ENCODE results near the gene SNX11.

Gene SNX11

DNA sequence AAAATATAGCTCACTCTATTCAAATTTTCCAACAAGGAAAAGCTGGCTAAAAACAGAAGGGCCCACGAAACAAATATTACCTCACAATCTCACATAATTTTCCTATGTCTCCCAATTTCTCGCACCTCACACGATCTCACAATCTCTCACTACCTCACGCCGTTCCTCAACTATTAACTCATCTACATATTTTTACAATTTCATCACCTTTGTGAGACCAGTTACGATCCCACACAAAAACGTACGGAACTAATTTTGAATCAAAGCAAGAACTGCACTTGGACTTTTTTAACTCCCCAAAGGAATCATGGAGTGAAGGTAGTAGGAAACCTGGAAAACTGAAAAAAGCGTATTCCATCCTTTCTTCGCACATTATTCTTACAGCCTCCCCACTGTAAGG is 7.4 kb upstream of the SNX11 start:
- FAIRE-seq, result no peak

DNA sequence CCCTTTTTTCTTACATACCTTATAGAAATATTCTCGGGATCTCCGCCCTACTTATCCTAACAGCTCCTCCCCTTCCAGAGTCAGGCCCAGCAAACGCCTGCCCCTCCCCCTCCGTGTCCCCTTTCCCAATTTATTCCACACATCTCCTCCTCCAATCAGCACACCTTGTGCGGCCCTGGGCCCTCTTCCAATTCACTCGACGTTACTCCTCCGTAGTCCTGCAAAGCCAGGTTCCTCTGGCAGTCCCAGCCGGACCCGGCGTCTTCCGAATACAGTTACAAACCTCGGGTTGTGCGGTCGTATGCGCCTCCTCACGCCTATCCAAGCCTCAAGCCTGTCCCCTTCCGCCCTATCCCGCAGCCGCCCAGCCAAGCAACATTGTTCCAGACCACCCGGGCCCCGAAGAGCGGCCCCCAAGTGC is 7.0 kb upstream of the SNX11 start:
- FAIRE-seq, result peak; percentile 67

DNA sequence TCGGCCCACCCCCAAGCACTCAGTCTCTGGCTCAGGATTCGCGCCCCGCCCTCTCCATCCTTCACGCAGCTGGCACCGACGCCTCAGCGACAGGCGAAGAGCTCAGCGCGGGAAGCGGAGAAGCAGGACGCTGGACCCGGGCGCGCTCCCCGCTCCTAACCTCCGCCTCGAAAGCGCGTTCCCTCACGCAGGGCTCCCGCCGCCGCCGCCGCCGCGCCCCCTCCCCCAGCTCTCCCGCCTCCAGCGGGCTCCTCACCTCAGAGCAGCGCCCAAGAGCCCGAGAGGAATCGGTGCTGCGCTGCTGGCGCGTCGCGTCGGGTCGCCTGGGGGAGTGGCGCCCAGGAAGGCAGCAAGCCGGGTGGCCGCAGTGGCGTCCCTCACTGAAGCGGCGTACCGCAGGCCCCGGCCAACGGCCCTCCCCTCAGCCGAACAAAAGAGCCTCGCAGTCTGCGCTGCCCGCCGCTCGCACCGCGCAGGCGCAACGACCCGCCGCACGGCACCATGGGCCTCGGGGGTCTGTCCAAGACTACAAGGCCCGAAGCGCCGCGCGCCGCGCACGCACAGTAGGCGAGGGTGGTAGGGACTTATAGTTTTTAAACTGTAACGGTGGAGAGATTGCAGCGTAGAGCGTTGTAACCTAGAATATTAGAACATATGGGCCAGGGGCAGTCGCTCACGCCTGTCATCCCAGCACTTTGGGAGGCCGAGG is 6.4 kb upstream of the SNX11 start, which contains the start of gene CBX1:
TSS of gene CBX1 (minus strand) at position 467 of the 709 bp plus-strand sequence. CDS start 24,474 bp downstream, outside the sequence.
- FAIRE-seq, result peak; percentile 56

GRCh38 chr17:48102043-48102750 is 5.4 kb upstream of the SNX11 start:
- FAIRE-seq, result no peak

DNA sequence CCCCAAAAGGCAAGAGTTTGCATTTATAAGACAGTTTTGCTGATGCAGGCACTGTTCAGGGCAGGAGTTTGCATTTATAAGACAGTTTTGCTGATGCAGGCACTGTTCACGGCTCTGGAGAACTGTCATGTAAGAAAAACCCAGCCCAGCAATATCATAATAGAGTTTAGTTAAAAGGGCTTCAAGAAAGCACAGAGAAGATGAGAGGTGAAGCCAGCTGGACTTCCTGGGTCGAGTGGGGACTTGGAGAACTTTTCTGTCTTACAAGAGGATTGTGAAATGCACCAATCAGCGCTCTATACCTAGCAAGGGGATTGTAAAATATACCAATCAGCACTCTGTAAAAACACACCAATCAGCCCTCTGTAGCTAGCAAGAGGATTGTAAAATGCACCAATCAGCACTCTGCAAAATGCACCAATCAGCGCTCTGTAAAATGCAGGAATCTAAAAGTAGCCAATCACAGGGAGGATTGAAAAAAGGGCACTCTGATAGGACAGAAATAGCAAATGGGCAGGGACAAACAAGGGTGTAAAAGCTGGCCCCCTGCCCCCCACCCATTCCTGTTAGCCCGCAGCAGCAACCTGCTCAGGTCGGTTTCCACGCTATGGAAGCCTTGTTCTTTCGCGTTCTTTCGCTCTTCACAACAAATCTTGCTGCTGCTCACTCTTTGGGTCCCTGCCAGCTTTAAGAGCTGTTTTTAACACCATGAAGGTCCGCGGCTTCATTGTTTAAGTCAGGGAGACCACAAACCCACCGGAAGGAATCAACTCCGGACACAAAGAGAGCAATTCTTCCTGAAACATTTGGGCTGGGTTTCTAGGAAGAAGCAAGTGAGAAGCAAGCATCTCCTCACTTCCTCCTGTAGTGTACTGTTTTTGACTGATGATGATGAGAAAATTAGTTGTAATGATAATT is 4.5 kb upstream of the SNX11 start:
- no peak for FAIRE-seq

- FAIRE-seq, result no peak
Measured at GRCh38 chr17:48104440-48104839, 3.1 kb upstream of the SNX11 start.

DNA sequence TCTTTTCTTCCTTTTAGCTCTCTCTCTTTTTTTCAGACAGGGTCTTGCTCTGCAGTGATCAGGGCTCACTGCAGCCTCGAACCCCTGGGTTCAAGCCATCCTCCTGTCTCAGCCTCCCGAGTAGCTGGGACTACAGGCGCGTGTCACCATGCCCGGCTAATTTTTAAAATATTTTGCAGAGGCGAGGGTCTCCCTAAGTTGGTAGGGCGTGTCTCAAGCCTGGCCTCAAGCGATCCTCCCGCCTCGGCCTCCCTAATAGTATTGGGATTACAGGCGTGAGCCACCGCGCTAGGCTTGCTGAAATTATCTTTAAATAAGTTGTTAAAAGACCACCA is 797 bp upstream of the SNX11 start:
- no peak for FAIRE-seq

- FAIRE-seq, result no peak
Measured at GRCh38 chr17:48110761-48111160, 3.2 kb downstream of the SNX11 start.

- FAIRE-seq, result no peak
Measured at GRCh38 chr17:48111937-48112241, 4.3 kb downstream of the SNX11 start.

GRCh38 chr17:48113201-48113676 is 5.7 kb downstream of the SNX11 start:
- FAIRE-seq, result no peak

GRCh38 chr17:48121923-48122664 is 14.5 kb downstream of the SNX11 start:
- FAIRE-seq, result no peak

GRCh38 chr17:48122665-48123045 is 15.1 kb downstream of the SNX11 start:
- no peak for FAIRE-seq

- FAIRE-seq, result no peak
Measured at GRCh38 chr17:48123111-48123510, 15.5 kb downstream of the SNX11 start.

GRCh38 chr17:48123776-48124388 is 16.3 kb downstream of the SNX11 start:
- no peak for FAIRE-seq

DNA sequence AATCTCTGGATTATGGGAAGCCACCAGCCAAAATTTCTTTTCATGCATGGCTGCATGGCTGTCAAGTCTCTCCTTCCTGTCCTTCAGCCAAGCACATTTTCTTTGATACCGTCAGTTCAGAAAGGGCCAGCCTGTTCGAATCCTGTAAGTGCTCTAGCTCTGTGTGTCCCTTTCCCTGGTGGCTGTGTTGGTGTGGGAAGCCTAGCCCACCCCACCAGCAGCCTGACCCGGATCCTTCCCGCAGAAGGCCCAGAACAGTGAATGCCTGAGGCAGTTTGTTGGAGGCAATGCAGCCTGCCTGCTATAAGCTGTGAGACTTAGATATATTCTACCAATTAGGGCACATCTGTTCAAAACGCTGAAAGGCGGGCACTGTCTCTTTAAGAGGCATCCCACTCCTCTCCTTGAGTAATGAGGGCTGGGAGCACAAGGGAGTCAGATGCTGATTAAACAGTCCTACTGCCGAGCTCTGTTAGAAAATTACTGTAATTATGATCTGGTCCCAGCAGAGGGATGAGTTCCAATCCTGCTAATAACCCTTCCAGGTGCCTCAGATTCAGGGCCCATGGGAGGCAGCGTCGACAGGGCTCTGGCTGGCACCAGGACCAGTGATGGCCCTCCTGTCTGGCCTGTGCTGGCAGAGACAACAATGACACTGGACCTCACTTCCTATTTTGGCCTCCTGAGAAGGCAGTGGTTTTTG is 18.4 kb downstream of the SNX11 start:
- FAIRE-seq, result no peak

DNA sequence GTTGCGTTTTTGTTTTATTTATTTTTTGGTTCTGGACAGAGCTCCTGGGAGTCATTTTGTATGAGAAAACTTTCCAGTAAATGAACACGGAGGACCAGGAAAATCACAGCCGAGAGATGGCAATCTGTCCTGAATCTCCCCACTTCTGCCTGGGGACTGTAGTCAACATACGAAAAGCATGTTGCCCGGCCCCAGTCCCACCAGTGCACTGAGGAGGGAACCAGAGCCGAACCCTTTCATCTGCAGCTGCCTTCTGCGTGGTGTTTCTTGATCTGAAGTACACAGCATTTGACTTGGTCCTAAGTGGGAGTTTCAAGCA is 18.9 kb downstream of the SNX11 start:
- no peak for FAIRE-seq

- no peak for FAIRE-seq
Measured at GRCh38 chr17:48127371-48128051, 19.9 kb downstream of the SNX11 start.

GRCh38 chr17:48128400-48128799 is 20.8 kb downstream of the SNX11 start:
- no peak for FAIRE-seq

- FAIRE-seq, result no peak
Measured at GRCh38 chr17:48129981-48130380, 22.4 kb downstream of the SNX11 start.

GRCh38 chr17:48131216-48131824 is 23.8 kb downstream of the SNX11 start:
- FAIRE-seq, result peak; percentile 95

DNA sequence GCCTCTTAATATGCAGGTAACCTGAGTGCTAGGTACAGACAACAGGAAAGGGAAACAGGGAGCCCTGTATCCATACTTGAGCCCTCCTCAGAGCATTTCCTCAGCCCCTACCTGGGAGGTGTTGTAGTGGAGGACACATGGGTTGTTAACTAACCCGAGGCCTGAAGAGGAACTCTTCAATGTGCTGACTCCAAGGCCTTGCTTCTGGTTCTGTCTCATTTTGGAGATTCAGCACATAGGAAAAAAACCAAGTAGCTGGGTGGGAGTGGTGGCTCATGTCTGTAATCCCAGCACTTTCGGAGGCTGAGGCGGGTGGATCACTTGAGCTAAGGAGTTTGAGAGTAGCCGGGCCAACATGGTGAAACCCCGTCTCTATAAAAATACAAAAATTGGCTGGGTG is 24.8 kb downstream of the SNX11 start:
- FAIRE-seq, result no peak
